NCI-H146 (cell line): ENCODE results near the gene ZNF697.

Experiments used
- DNase-seq: peaks from one replicate; lab custom pipeline; 2025; lab: John Stamatoyannopoulos, UW

ZNF697 gene

GRCh38 chr1:119662034-119662437 lies 14.0 kb upstream of the ZNF697 start:
- DNase-seq, result no peak

- no peak for DNase-seq
These were observed 12.4 kb upstream of the ZNF697 start for GRCh38 chr1:119660253-119661083.

- DNase-seq, result no peak
These were observed 11.6 kb upstream of the ZNF697 start for GRCh38 chr1:119659628-119660027.

- no peak for DNase-seq
These were observed 8.4 kb upstream of the ZNF697 start for GRCh38 chr1:119656410-119656955.

- no peak for DNase-seq
These were observed 7.1 kb upstream of the ZNF697 start for GRCh38 chr1:119655154-119655553.

- DNase-seq, result no peak
These were observed 5.7 kb upstream of the ZNF697 start for GRCh38 chr1:119653839-119654170.

GRCh38 chr1:119653135-119653838 lies 5.2 kb upstream of the ZNF697 start:
- DNase-seq, result no peak

GRCh38 chr1:119652587-119652986 lies 4.5 kb upstream of the ZNF697 start:
- DNase-seq, result no peak

GRCh38 chr1:119651641-119652040 lies 3.6 kb upstream of the ZNF697 start:
- DNase-seq, result no peak

- no peak for DNase-seq
These were observed 3.1 kb upstream of the ZNF697 start for GRCh38 chr1:119651133-119651532.

GRCh38 chr1:119648620-119649004 lies 546 bp upstream of the ZNF697 start:
- DNase-seq, result no peak

GRCh38 chr1:119647228-119647733 lies 785 bp downstream of the ZNF697 start:
- no peak for DNase-seq

GRCh38 chr1:119646521-119647227 lies 1.4 kb downstream of the ZNF697 start:
- no peak for DNase-seq

GRCh38 chr1:119639109-119639508 lies 9.0 kb downstream of the ZNF697 start:
- no peak for DNase-seq

- no peak for DNase-seq
These were observed 10.4 kb downstream of the ZNF697 start for GRCh38 chr1:119637710-119638109.

GRCh38 chr1:119636491-119637089 lies 11.5 kb downstream of the ZNF697 start:
- no peak for DNase-seq

- DNase-seq, result no peak
These were observed 12.2 kb downstream of the ZNF697 start for GRCh38 chr1:119635811-119636390.

GRCh38 chr1:119634016-119634415 lies 14.1 kb downstream of the ZNF697 start:
- no peak for DNase-seq

GRCh38 chr1:119633575-119633974 lies 14.5 kb downstream of the ZNF697 start:
- no peak for DNase-seq

- DNase-seq, result no peak
These were observed 15.2 kb downstream of the ZNF697 start for GRCh38 chr1:119632841-119633240.

GRCh38 chr1:119632103-119632490 lies 16.0 kb downstream of the ZNF697 start:
- DNase-seq, result no peak
